A549 (cell line): ENCODE measurements around the gene AFDN.

ENCODE experiments used
- CTCF ChIP-seq: fragments of >200 bp; sonication (Bioruptor Twin); formaldehyde crosslinking; IDR thresholded peaks from 3 replicates; pipeline ENCODE4 v1.5.1; 2016
- HMGXB4 ChIP-seq: fragments of 250-450 bp; sonication (Bioruptor Pico); IDR thresholded peaks from 2 replicates; pipeline ENCODE4 v1.5.0; 2021; ENCODE audit warnings: mild to moderate bottlenecking, moderate library complexity, borderline replicate concordance
- KDM5A ChIP-seq: fragments of 200-600 bp; sonication (generic); IDR thresholded peaks from 2 replicates; pipeline ENCODE4 v1.6.1; 2016; ENCODE audit warnings: antibody characterized with exemption, mild to moderate bottlenecking
- POLR2A ChIP-seq: IDR thresholded peaks from 2 replicates; pipeline ENCODE4 v1.6.1; 2012; ENCODE audit warnings: mild to moderate bottlenecking, low read length
- RNF2 ChIP-seq: fragments of 200-600 bp; sonication (generic); IDR thresholded peaks from 2 replicates; pipeline ENCODE4 v1.6.1; 2016; ENCODE audit warnings: low read depth, mild to moderate bottlenecking, antibody characterized with exemption, moderate library complexity, borderline replicate concordance

DNA sequence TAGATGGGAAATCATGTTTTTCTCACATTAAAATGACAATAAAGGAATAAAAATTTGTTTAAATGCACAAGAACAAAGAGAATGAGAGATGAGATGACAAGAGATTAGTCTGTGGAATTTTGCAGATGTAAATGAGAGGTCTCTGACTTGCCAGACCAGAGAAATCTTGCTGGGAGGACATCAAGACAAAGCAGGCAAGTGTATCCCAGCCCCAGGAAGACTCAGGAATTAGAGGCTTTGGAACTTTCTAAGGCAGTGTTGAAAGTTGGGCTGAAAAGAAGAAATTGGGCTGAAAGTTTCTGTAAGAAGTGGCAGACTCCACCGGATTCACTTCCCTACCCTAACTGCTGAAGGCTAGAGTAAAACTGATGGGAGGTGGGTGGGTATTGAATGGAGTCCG lies 54.6 kb downstream of the AFDN start:
- TF ChIP-seq POLR2A: no peak
- no peak for TF ChIP-seq RNF2
- no peak for TF ChIP-seq CTCF
- no peak for TF ChIP-seq HMGXB4
- no peak for TF ChIP-seq KDM5A
